Measurements from ENCODE around the gene NUDT19.
A peak's percentile ranks its signal among the peaks of the same experiment; 100 is the strongest.

NUDT19 gene

DNA sequence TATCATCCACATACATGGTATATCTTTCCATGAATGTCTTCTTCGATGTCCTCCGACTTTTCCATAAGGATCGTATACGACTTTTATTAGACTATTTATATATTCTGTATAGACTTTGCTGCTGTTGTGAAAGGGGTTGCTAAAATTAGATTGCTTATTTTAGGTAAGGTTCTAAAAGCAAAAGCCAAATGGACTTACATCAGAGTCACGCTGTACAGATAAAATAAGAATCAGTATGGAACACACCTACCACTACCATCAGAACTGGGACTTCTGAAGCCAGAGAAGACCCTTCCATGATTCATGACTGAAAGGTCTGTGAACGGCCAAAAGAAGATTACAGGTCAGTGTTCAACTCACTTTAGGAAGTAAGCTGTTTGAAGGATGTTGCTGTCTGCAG lies 25.5 kb upstream of the NUDT19 start:
- no peak for DNase-seq (ENCODE audit: low read depth)
- TF ChIP-seq, protein P1, sequence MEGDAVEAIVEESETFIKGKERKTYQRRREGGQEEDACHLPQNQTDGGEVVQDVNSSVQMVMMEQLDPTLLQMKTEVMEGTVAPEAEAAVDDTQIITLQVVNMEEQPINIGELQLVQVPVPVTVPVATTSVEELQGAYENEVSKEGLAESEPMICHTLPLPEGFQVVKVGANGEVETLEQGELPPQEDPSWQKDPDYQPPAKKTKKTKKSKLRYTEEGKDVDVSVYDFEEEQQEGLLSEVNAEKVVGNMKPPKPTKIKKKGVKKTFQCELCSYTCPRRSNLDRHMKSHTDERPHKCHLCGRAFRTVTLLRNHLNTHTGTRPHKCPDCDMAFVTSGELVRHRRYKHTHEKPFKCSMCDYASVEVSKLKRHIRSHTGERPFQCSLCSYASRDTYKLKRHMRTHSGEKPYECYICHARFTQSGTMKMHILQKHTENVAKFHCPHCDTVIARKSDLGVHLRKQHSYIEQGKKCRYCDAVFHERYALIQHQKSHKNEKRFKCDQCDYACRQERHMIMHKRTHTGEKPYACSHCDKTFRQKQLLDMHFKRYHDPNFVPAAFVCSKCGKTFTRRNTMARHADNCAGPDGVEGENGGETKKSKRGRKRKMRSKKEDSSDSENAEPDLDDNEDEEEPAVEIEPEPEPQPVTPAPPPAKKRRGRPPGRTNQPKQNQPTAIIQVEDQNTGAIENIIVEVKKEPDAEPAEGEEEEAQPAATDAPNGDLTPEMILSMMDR (IDR thresholded peaks at IDR 0.05; ENCODE audit: low read depth, low read length, missing control alignments) = no peak
- H3K4me3 ChIP-seq (ENCODE audit: low read depth, low read length) = no peak overlapping the region

DNA sequence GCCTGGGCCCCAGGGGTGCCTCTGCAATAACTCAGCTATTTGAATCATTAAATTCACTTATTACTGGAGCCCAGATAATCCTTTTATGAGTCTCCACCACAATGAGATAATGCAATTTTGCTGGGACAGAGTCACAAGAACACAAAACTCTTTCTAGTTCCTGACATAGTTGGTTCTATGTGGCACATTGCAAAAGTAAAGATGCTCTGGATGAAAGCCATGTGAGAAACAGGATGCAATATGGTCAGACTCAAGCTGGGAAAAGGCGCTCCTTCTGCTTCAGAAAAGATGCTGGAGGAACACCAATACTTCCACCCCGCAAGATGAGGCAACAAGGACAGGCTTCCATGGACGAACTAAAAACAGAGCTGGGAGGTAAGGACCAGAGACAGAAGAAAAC lies 22.3 kb upstream of the NUDT19 start:
- no peak for DNase-seq (ENCODE audit: low read depth)
- TF ChIP-seq, protein P1 (IDR thresholded peaks at IDR 0.05; ENCODE audit: low read depth, low read length, missing control alignments) = no peak
- H3K4me3 ChIP-seq (ENCODE audit: low read depth, low read length) = no peak overlapping the region

DNA sequence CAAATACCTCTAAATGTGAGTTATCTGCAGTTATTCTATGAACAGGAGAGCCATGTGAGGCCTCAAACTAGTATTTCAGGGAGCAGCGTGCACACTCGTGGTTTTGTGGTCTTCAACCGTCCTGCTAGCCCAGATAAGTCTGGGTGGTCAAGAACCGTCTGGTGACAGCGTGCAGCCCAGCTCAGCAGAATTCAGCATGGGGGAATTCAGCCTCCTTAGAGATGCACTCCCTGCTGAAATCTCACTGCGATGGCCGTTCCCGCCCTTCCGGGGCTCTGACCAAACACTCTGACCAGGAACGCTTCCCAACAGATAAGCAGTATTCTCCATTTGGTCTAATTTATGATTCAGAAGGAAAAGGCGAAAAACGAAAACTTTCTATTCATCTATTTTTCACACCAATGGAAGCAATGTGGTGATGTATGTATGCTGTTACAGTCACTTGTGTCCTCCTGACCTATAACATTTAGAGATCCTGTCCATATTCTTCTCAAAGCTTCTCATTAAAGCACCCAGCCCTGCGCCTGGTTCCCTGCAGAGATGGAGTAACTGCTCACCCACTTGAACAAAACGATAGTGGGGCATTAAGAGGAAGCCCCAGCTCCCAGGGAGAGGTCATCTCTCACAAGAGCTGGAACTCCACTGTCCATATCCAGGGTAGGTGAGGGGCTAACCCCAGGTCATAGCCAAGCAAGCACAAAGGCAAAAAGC lies 19.6 kb upstream of the NUDT19 start:
- TF ChIP-seq, protein P1 (IDR thresholded peaks at IDR 0.05; ENCODE audit: low read depth, low read length, missing control alignments) = no peak
- H3K4me3 ChIP-seq (ENCODE audit: low read depth, low read length) = no peak overlapping the region
- DNase-seq (ENCODE audit: low read depth) = no peak

DNA sequence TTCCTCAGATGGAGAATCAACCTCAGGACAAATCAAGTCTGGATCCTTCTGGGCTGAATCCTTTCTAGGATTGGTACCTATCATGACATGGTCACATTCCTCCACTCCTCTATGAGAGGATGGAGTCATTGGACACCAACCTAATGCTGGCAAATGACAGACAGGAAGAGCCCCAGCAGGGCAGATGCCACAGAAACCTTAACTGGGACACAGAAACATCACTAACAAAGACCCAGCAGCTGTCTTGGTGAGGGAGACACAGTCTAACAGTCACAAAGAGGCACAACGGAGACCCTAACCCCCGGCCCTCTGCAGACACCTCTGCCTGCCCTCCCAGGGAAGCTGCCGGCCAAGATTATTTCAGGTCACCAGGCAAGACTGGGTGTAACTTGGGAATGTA lies 18.8 kb upstream of the NUDT19 start:
- DNase-seq (ENCODE audit: low read depth) = no peak
- no peak overlapping the region for H3K4me3 ChIP-seq (ENCODE audit: low read depth, low read length)
- TF ChIP-seq, protein P1 (IDR thresholded peaks at IDR 0.05; ENCODE audit: low read depth, low read length, missing control alignments) = no peak

DNA sequence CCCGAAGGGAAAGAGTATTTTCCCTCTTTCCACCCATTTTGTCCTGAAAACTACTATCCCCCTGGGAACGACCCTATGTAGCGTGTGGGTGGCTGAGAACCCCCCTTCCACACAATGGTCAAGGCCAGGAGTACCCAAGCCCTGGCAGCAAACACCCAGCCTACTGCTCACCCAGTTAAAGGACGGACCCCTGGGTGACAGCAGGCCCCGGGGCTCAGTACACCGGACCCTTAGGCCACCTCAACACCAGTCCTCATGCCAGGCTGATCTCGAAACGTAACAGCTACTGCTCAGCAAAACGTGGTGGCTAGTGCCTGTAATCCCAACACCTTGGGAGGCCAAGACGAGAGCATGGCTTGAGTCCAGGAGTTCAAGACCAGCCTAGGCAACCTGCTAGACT lies 18.0 kb upstream of the NUDT19 start:
- TF ChIP-seq, protein P1 (IDR thresholded peaks at IDR 0.05; ENCODE audit: low read depth, low read length, missing control alignments) = no peak
- peak overlapping the region; percentile 94; the same call in 1 of the 2 replicates for H3K4me3 ChIP-seq (ENCODE audit: low read depth, low read length)
- DNase-seq (ENCODE audit: low read depth) = no peak

DNA sequence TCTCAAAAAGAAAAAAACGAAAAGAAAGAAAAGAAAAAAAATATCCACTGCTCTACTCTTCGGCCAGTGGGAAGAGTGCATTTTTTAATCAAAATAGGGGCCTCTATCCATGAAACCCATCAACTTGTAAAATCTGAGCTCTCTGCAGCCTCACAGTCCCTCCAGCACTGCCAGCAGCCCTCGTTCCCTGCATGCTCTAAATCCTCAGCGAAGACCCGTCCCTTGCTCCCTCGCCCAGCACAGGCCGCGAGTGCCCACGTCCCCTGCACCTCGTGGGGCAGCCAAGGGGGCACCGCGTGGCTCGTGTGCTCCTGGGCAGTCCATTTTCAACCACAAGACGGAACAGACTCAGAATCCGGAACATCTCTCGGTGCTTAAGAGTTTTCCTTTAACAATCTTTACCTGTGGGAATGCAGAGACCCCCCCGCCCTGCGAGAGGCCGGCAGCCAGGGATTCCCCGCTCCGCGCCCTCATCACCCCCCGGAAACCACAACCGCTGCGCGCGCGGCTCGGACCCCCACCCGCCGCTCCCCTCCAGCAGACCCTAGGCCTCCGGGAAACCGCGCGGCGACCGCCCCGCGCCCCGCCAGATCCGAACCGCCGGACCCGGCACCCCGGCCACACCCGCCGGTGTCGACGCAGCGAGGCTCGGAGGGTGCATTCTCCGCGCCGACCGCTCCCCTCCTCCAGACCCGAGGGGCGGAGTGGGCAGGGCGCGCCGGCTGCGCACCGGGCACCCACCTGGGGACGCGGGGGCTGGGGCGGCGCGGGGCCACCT lies 17.3 kb upstream of the NUDT19 start:
- no peak for DNase-seq (ENCODE audit: low read depth)
- peak overlapping the region; percentile 94 for H3K4me3 ChIP-seq (ENCODE audit: low read depth, low read length)
- TF ChIP-seq, protein P1 (IDR thresholded peaks at IDR 0.05; ENCODE audit: low read depth, low read length, missing control alignments) = no peak
